Amygdala (tissue), 56 donors: ENCODE results near the gene TXK.

Source experiments
- DNase-seq, 56 donors: peaks; one replicate each; lab custom pipeline; 2025; lab: John Stamatoyannopoulos, UW

Gene TXK

DNA sequence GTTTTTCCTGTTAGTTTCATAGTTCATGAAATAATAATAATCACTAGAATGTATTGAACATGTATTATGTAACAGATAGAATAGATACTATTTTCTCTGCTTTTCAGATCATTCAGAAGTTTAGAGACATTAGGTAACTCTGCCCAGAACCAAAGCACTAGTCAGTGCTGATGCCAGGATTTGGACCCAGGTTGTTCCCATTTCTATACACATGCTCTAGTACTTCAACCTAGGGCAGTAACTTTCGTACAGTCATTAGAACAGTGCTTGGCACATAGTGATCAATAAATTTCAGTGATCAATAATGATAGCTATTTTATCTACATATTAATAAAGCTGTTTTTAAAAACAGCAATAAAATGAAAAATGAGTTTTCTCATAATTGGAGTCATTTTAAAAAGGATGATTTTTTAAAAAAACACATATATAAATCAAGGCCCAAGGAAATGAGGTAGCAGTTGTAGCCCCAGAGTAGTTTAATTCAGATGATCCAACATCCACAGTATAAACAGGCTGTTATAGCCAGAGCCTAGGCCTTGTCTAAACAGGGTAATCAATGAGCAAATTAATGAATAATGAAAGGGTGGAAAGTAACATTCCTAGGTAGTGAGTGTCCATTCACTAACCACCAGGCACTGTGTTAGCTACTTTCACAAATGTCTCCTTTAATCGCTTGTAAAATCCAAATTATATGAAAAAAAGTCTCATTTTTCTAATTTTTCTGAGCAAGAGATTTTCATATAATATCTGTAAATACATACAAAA, 25.6 kb downstream of the TXK start:
- DNase-seq: no peak

GRCh38 chr4:48105230-48105629, 28.8 kb downstream of the TXK start:
- DNase-seq: no peak

DNA sequence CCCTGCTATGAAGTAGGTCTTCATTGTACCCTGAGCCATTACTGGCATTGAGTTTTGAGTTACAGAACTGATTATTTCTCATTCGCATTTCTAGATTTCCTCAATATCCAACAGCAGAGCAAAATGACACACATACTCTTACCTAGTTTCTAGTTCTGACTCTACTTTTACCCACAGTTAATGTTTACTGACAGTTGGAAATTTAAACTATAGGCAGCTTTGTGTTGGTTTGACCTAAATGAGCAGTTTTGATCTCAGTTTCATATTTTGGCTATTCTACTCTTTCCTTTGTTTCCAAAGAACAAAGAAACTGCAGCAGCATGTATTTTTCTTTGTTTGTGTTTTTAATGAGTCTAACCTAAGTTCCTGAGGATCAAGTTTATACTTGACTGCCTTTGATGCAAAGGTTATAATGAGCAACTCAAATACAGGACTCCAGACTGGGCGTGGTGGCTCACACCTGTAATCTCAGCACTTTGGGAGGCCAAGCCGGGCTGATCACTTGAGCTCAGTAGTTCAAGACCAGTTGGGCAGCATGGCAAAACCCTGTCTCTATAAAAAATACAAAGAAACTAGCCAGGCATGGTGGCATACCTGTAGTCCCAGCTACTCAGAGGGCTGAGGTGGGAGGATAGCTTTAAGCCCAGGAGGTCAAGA, 30.4 kb downstream of the TXK start:
- no peak for DNase-seq

GRCh38 chr4:48102303-48102702, 31.7 kb downstream of the TXK start:
- no peak for DNase-seq

DNA sequence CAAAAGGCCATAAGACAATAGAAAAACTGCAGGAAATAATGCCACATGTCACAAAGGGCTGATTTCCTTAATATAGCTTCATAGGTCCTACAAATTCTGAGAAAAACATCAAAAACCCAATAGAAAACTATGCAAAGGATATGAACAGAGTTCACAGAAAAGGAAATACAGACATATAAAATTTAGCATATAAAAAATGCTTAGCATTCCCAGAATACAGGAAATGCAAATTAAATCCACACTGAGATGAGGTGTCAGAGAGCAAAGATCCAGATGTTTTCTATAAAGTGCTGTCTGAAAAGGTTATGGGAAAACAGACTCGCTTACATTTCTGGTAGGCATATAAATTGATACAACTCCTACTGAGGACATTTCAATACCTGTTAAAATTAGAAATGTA, 33.8 kb downstream of the TXK start:
- no peak for DNase-seq

- DNase-seq: no peak
Observed at GRCh38 chr4:48095441-48095840, 38.6 kb downstream of the TXK start.

GRCh38 chr4:48093991-48094416, 40.0 kb downstream of the TXK start:
- DNase-seq: no peak

GRCh38 chr4:48090621-48091020, 43.4 kb downstream of the TXK start:
- DNase-seq: no peak

DNA sequence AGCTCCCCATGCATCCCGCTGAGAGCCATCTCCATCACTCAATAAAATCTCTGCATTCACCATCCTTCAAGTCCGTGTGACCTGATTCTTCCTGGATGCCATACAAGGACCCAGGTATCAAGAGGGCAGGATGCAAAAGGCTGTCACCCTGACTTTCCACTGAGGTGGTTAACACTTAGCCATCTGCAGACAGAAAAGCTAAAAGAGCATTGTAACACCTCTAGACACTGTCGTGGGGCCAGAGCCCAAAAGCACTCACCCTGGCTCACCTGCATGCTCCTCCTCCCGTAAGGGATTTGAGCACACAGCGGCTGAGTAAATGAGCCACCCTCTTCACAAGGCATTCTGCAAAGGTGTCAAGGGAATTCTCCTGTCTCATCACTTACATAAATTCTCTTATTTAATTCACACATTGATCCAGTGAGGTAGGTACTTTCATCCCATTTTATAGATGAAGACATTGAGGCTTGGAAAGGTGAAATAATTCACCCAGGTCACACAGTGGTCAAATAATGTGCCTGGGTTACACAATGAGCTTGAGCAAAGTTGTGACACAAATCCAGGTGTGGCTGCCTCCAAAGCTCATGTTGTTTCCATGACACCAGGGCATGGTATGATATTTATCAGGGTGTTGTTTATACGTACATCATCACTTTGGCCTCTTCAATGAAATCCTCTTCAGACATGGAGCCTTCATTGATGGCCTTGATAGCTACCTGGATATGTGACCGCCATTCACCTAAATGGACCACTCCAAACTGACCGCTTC, 48.0 kb downstream of the TXK start:
- DNase-seq: no peak

- no peak for DNase-seq
Observed at GRCh38 chr4:48082956-48083355, 51.1 kb downstream of the TXK start.

DNA sequence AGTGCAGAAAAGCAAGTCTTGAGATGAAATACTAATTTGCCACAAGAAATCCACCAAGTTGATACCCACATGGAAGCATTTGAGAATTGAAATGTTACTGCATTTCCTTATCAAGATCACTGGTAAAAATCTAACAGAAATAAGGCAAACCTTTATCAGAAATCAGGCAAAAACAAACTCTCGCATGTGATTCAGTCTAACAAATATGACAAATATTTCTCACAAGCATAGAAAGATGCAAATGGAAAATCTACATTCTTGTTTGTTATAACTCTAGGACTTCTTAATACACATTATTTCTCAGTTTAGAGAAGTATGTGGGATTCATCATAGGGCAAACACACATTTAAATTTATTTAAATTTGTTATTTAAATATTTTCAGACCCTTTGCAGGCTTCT, 52.9 kb downstream of the TXK start:
- no peak for DNase-seq

GRCh38 chr4:48079972-48080391, 54.1 kb downstream of the TXK start:
- DNase-seq: no peak

GRCh38 chr4:48078862-48079655, 55.0 kb downstream of the TXK start:
- DNase-seq: no peak

DNA sequence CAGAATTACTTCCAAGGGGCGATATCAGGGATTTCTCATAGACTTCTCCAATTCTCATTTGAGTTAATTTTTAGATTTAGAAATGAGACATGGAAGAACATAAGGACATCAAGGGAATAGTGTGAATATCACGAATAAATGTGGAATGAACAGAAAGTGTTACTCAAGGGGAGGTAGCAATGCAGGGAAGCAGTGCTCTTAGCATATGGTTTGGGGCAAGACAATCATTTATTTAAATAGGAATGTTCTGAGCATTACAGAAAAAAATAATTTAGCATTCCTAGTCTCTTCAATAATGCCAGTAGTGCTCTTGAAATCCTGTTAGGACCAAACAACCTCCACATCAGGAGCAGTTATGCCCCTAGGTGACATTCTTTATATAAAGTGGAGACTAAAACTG, 55.6 kb downstream of the TXK start:
- DNase-seq: no peak

- DNase-seq: no peak
Observed at GRCh38 chr4:48074657-48075056, 59.4 kb downstream of the TXK start.

GRCh38 chr4:48073567-48074103, 60.4 kb downstream of the TXK start:
- DNase-seq: no peak

DNA sequence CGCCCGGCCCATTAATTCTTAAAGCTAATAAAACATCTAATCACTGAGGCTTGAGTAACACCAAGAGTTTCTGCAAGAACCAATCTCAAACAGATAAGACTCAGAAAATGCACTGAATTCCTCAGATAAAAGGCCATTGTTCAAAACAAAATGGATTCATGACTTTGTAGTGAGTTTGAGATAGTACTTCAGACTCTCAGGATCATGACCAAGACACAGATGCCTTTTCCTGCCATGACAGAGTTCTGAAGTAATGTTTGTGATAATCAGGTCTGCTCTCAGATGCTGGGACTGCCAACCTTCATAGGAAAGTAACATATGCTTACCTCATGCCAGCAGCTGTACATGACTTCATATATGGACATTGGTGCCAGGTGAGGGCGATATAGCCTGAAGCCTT, 62.9 kb downstream of the TXK start:
- DNase-seq: no peak

DNA sequence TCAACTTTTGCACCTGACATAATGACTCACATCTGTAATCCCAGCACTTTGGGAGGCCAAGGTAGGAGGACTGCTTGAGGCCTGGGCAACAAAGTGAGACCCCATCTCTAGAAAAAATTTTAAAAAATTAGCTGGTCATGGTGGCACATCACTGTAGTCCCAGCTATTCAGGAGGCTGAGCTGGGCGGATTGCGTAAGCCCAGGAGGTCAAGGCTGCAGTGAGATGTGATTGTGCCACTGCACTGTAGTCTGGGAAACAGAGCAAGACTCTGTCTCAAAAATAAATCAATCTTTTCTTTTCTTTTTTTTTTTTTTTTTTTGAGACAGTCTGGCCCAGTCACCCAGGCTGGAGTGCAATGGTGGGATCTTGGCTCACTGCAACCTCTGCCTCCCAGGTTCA, 65.0 kb downstream of the TXK start:
- no peak for DNase-seq

GRCh38 chr4:48068182-48068581, 65.9 kb downstream of the TXK start:
- no peak for DNase-seq

DNA sequence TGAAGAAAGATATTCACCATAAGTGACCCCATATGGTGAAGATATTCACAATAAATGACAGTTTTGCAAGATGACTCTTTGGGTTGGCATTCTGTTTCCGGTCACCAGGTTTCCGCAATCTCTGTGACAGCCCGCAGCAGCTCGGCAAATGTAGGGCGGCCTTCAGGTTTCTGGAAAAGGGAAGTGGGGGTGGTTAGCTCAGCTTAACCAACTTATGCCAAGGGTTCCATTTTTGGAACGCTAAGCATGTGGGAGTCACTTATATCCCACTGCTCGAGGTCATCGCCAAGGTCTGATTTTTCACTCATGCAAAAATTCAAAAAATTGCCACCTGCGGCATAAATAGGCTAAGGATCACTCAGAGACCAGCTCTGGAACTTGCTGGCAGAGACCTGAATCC, 66.5 kb downstream of the TXK start:
- no peak for DNase-seq
